HepG2 (cell line): ENCODE results near the gene MME. TPM values are rescaled to one million over a fixed set of nuclear protein-coding genes. Genes with fewer than 3 reads are reported as not detected.

ENCODE experiments used
- ATAC-seq: fragments of 200-7000 bp; cut with Tn5 transposase; 3 replicates; pipeline ENCODE4 v1.9.1; 2020; ENCODE audit warnings: mild to moderate bottlenecking, moderate library complexity
- BruUV-seq: library from RNA; stranded (reverse); fragments of 400-500 nt; replicated peaks from 2 replicates; lab custom pipeline; 2021; lab: Mats Ljungman, UMichigan
- CTCF ChIA-PET: fragments of 300-600 bp; formaldehyde crosslinking; extraction: SDS; loops from one replicate; lab custom pipeline; 2021; ENCODE audit warnings: low total read pairs, inconsistent platforms, low intra/inter-chr PET ratio; lab: Yijun Ruan, JAX
- POLR2A ChIA-PET: fragments of 350-600 bp; sonication (Branson Sonifier 250); formaldehyde crosslinking; loops from one replicate; lab custom pipeline; 2020; ENCODE audit warnings: antibody characterized with exemption, inconsistent platforms; lab: Yijun Ruan, JAX
- DNase-seq: peaks from one replicate; pipeline ENCODE4 v3.0.0-alpha.2; 2015; ENCODE audit warnings: low spot score
- FAIRE-seq: peaks from 3 replicates; lab custom pipeline; 2011; peaks lifted over from hg19 to GRCh38; lab: Jason Lieb, UNC
- H2AFZ ChIP-seq: one replicate; pipeline ENCODE4 v1.6.1; 2011; ENCODE audit warnings: low read length, inconsistent platforms
- H3K27ac ChIP-seq: fragments of 300-600 bp; 3 replicates; pipeline ENCODE4 v1.8.0; 2011; ENCODE audit warnings: mixed run types, mild to moderate bottlenecking, mixed read lengths, low read length, inconsistent platforms; ENCODE audit not compliant: insufficient read depth; ENCODE audit errors: extremely low read length
- H3K27me3 ChIP-seq, 2 experiments: fragments of 200-600 bp in 1 of 2; 2 replicates in 1 of 2; 3 replicates in 1 of 2; pipeline versions ENCODE4 v1.6.0 to v1.8.0; 2011; ENCODE audit warnings: low read length in 2 of 2, mild to moderate bottlenecking in 2 of 2, moderate library complexity in 2 of 2, inconsistent platforms in 1 of 2; ENCODE audit not compliant: insufficient read depth in 2 of 2, control insufficient read depth in 1 of 2
- H3K36me3 ChIP-seq, 2 experiments: fragments of 200-600 bp in 1 of 2; replicated peaks in 1 of 2; 2 replicates in 1 of 2; 3 replicates in 1 of 2; pipeline versions ENCODE4 v1.5.1 to v1.8.0; 2011; ENCODE audit warnings: low read length in 2 of 2, inconsistent platforms in 1 of 2; ENCODE audit not compliant: insufficient read depth in 2 of 2, control insufficient read depth in 1 of 2
- H3K4me1 ChIP-seq: 2 replicates; pipeline ENCODE4 v1.5.1; 2012; ENCODE audit warnings: low read length, inconsistent platforms; ENCODE audit not compliant: insufficient read depth
- H3K4me2 ChIP-seq: 2 replicates; pipeline ENCODE4 v1.6.0; 2011; ENCODE audit warnings: low read depth, low read length, inconsistent platforms
- H3K4me3 ChIP-seq, 3 experiments: fragments of 200-600 bp in 1 of 3; sonication (generic), shearing (Covaris generic) in 1 of 3; replicated peaks in 1 of 3; 2 replicates each; pipeline ENCODE4 v1.5.1; 2011 to 2016; ENCODE audit warnings: low read length in 3 of 3, inconsistent platforms in 2 of 3, low read depth in 2 of 3, mild to moderate bottlenecking in 2 of 3, control low read depth in 1 of 3, mixed read lengths in 1 of 3; ENCODE audit not compliant: insufficient read depth in 1 of 3
- H3K79me2 ChIP-seq: one replicate; pipeline ENCODE4 v1.6.1; 2011; ENCODE audit warnings: low read length, inconsistent platforms; ENCODE audit not compliant: insufficient read depth
- H3K9ac ChIP-seq: 2 replicates; pipeline ENCODE4 v1.6.0; 2011; ENCODE audit warnings: mild to moderate bottlenecking, low read depth, low read length, inconsistent platforms; ENCODE audit not compliant: insufficient read depth
- H3K9me3 ChIP-seq: 2 replicates; pipeline ENCODE4 v1.5.1; 2012; ENCODE audit warnings: mild to moderate bottlenecking, low read length
- H4K20me1 ChIP-seq: 2 replicates; pipeline ENCODE4 v1.6.0; 2011; ENCODE audit warnings: inconsistent platforms, mild to moderate bottlenecking, low read length, moderate library complexity; ENCODE audit not compliant: insufficient read depth
- MED8 ChIP-seq: sonication (generic); formaldehyde crosslinking; IDR thresholded peaks from 2 replicates; pipeline ENCODE4 v1.8.1; 2023; ENCODE audit warnings: mild to moderate bottlenecking, missing genetic modification reagents; ENCODE audit not compliant: insufficient replicate concordance
- RXRA ChIP-seq: sonication (generic); formaldehyde crosslinking; IDR thresholded peaks from 2 replicates; pipeline ENCODE4 v1.5.1; 2020; ENCODE audit warnings: missing genetic modification reagents
- SAP130 ChIP-seq: IDR thresholded peaks from 2 replicates; pipeline ENCODE4 v1.6.1; 2016; ENCODE audit warnings: low read depth
- WIZ ChIP-seq: sonication (generic); formaldehyde crosslinking; IDR thresholded peaks from 2 replicates; pipeline ENCODE4 v1.5.1; 2020; ENCODE audit warnings: mild to moderate bottlenecking, missing genetic modification reagents
- ZNF282 ChIP-seq: fragments of 450-650 bp; IDR thresholded peaks from 2 replicates; pipeline ENCODE4 v1.6.1; 2018; ENCODE audit not compliant: partially characterized antibody
- ZNF577 ChIP-seq: sonication (generic); formaldehyde crosslinking; IDR thresholded peaks from 2 replicates; pipeline ENCODE4 v1.4.0; 2020; ENCODE audit warnings: mild to moderate bottlenecking, low read depth, missing genetic modification reagents, borderline replicate concordance
- ZNF674 ChIP-seq: sonication (generic); formaldehyde crosslinking; IDR thresholded peaks from 2 replicates; pipeline ENCODE4 v1.5.0; 2020; ENCODE audit warnings: low read depth, mild to moderate bottlenecking, missing genetic modification reagents
- ZNF747 ChIP-seq: sonication (generic); formaldehyde crosslinking; IDR thresholded peaks from 2 replicates; pipeline ENCODE4 v1.8.1; 2023; ENCODE audit warnings: missing genetic modification reagents, mild to moderate bottlenecking, borderline replicate concordance
- WGBS: methylation state at CpG from one replicate; pipeline ENCODE4 v1.1.6; 2017; ENCODE audit warnings: low lambda C conversion rate; 5-methylcytosine and 5-hydroxymethylcytosine counted together
- in situ Hi-C: cut with HindIII; loops from 2 replicates; pipeline ENCODE4 v1.10.0; 2017; ENCODE audit warnings: low pct_unique_long_range_greater_than_20kb; ENCODE audit not compliant: extremely low pct_ligation_motif_present
- intact Hi-C: fragments of 100-400 bp; cut with micrococcal nuclease; formaldehyde crosslinking; loops from one replicate; pipeline ENCODE4 v1.10.0; 2022; ENCODE audit not compliant: unreplicated experiment
- polyA plus RNA-seq, 8 experiments: library from polyadenylated mRNA; depleted of rRNA in 3 of 8; stranded (reverse) in 7 of 8; unstranded in 1 of 8; fragments of >200 nt; fragmentation: Illumina TruSeq in 4 of 8; extraction: Trizol in 4 of 8; gene quantifications; 2 replicates each; pipeline versions ENCODE4 v1.2.1 to v1.2.3, GENCODE V29; 2011 to 2016; ENCODE audit warnings: low read depth in 4 of 8, missing spikeins in 1 of 8, mixed read lengths in 1 of 8; ENCODE audit not compliant: insufficient read depth in 1 of 8
- total RNA-seq, 5 experiments: library from RNA; depleted of rRNA; stranded (reverse); fragments of >200 nt; fragmentation: Illumina TruSeq; extraction: Trizol; gene quantifications; 2 replicates each; pipeline ENCODE4 v1.2.3, GENCODE V29; 2016; ENCODE audit warnings: low read depth in 1 of 5
- TF ChIP-seq, protein P1 (sequence below): sonication (generic); formaldehyde crosslinking; IDR thresholded peaks from 2 replicates; pipeline ENCODE4 v1.4.0; 2020; ENCODE audit warnings: missing genetic modification reagents
- TF ChIP-seq, protein P2 (sequence below): sonication (generic); IDR thresholded peaks from 2 replicates; pipeline ENCODE4 v1.6.1; 2016; ENCODE audit warnings: low read depth, borderline replicate concordance
- TF ChIP-seq, protein P3 (sequence below): sonication (generic); formaldehyde crosslinking; IDR thresholded peaks from 2 replicates; pipeline ENCODE4 v1.4.0; 2020; ENCODE audit warnings: low read depth, mild to moderate bottlenecking, missing genetic modification reagents
- TF ChIP-seq, protein P4 (sequence below): sonication (generic); formaldehyde crosslinking; IDR thresholded peaks from 2 replicates; pipeline ENCODE4 v1.8.1; 2023; ENCODE audit warnings: mild to moderate bottlenecking, missing genetic modification reagents, borderline replicate concordance

MME gene
- total and polyA plus RNA-seq, 2 of the 13 experiments (the other 11 are each of a cell fraction or from before 2014, with no cell fraction given): not detected

DNA sequence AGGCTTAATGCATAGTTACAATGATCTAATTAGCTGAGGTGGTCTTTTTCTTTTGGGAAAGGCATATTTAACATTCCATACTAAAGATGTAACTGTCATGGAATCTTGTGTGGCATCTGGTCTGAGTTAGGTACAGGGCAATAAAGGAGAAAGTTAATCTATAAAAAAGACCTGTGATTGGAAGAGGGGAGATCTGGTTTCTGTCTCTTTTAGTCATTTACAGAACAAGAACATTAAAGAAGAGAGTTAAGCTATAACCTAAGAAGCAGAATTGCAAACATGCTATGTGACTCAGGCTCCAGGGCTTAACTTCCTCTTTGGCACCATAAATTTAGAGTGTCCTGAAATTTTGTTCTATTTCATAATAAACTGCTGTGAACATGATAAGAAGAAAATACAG lies 47.2 kb upstream of the MME start:
- H3K36me3 ChIP-seq: no peaks in the 10 kb centered on the region
- ChIA-PET POLR2A (no interaction called here), CTCF (no interaction called here)
- ATAC-seq: no peak
- H3K4me1 ChIP-seq: no peaks in the 10 kb centered on the region
- intact Hi-C loops: no loop called here
- in situ Hi-C loops: no loop called here
- no peak overlapping the region for H3K4me3 ChIP-seq
- no TSS peak for BruUV-seq
- H3K9me3 ChIP-seq: no peaks in the 10 kb centered on the region
- no peaks in the 10 kb centered on the region for H3K79me2 ChIP-seq
- H3K4me2 ChIP-seq: no peak overlapping the region
- no peaks in the 10 kb centered on the region; a peak in 1 of 5 replicates for H3K27me3 ChIP-seq
- FAIRE-seq: no peak
- no peaks in the 10 kb centered on the region for H4K20me1 ChIP-seq
- TF ChIP-seq ZNF577 (CRISPR knock-in tag) (no peak), WIZ (CRISPR knock-in tag) (no peak)
- H2AFZ ChIP-seq: no peak overlapping the region
- H3K9ac ChIP-seq: no peak overlapping the region
- H3K27ac ChIP-seq: no peak overlapping the region
- DNase-seq: no peak

DNA sequence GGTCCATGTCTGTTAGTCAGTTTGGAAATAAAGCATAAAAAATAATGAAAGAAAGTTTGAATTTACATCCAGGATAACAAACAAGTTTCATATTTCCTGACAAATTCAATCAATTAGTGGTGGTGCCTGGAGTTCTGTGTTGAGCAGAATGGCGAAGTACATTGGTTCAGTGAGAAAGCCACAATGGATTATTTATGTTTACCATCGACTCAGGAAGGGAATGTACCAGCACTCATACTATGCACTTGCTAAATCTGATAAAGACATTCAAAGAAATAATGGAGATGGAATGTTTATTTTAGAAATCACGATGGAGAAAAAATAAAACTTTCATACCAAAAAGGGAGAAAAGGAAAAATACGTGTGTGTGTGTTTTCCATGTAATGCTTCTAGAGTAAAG lies 45.3 kb upstream of the MME start:
- FAIRE-seq (no peak), DNase-seq (no peak), ATAC-seq (no peak)
- 5% methylated on average over 4 of the region's 4 CpGs for WGBS
- Histone ChIP-seq H3K9me3 (no peaks in the 10 kb centered on the region), H2AFZ (no peak overlapping the region), H3K4me2 (no peak overlapping the region), H3K4me1 (no peaks in the 10 kb centered on the region), H3K27ac (no peak overlapping the region), H3K36me3 (no peaks in the 10 kb centered on the region), H4K20me1 (no peaks in the 10 kb centered on the region), H3K79me2 (no peaks in the 10 kb centered on the region), H3K27me3 (no peaks in the 10 kb centered on the region; a peak in 1 of 5 replicates), H3K9ac (no peak overlapping the region), H3K4me3 (no peak overlapping the region)
- POLR2A ChIA-PET: no interaction called here
- CTCF ChIA-PET: no interaction called here
- intact Hi-C loops: no loop called here
- no TSS peak for BruUV-seq
- in situ Hi-C loops: no loop called here
- TF ChIP-seq, protein P1, sequence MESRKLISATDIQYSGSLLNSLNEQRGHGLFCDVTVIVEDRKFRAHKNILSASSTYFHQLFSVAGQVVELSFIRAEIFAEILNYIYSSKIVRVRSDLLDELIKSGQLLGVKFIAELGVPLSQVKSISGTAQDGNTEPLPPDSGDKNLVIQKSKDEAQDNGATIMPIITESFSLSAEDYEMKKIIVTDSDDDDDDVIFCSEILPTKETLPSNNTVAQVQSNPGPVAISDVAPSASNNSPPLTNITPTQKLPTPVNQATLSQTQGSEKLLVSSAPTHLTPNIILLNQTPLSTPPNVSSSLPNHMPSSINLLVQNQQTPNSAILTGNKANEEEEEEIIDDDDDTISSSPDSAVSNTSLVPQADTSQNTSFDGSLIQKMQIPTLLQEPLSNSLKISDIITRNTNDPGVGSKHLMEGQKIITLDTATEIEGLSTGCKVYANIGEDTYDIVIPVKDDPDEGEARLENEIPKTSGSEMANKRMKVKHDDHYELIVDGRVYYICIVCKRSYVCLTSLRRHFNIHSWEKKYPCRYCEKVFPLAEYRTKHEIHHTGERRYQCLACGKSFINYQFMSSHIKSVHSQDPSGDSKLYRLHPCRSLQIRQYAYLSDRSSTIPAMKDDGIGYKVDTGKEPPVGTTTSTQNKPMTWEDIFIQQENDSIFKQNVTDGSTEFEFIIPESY (CRISPR knock-in tag): no peak
- TF ChIP-seq SAP130 (CRISPR knock-in tag): no peak
- TF ChIP-seq, protein P2, sequence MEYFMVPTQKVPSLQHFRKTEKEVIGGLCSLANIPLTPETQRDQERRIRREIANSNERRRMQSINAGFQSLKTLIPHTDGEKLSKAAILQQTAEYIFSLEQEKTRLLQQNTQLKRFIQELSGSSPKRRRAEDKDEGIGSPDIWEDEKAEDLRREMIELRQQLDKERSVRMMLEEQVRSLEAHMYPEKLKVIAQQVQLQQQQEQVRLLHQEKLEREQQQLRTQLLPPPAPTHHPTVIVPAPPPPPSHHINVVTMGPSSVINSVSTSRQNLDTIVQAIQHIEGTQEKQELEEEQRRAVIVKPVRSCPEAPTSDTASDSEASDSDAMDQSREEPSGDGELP: no peak
- TF ChIP-seq, protein P3, sequence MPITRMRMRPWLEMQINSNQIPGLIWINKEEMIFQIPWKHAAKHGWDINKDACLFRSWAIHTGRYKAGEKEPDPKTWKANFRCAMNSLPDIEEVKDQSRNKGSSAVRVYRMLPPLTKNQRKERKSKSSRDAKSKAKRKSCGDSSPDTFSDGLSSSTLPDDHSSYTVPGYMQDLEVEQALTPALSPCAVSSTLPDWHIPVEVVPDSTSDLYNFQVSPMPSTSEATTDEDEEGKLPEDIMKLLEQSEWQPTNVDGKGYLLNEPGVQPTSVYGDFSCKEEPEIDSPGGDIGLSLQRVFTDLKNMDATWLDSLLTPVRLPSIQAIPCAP (CRISPR knock-in tag): no peak
- TF ChIP-seq RXRA: no peak
- TF ChIP-seq ZNF282: no peak
- TF ChIP-seq, protein P4, sequence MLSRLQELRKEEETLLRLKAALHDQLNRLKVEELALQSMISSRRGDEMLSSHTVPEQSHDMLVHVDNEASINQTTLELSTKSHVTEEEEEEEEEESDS (CRISPR knock-in tag): no peak
- TF ChIP-seq ZNF747 (CRISPR knock-in tag): no peak
- TF ChIP-seq ZNF674 (CRISPR knock-in tag): no peak
- no peak for TF ChIP-seq MED8 (CRISPR knock-in tag)
